HCT116 (cell line): ENCODE data around the gene PHF2. TPM values are rescaled to one million over a fixed set of nuclear protein-coding genes. Genes with fewer than 3 reads are reported as not detected.

Source experiments
- ATAC-seq: fragments of 200-7000 bp; cut with Tn5 transposase; 2 replicates; pipeline ENCODE4 v1.9.1; 2020; ENCODE audit warnings: mild to moderate bottlenecking, moderate library complexity
- BruUV-seq: library from RNA; stranded (reverse); fragments of 400-500 nt; replicated peaks from 2 replicates; lab custom pipeline; 2021; lab: Mats Ljungman, UMichigan
- CTCF ChIA-PET: fragments of 300-600 bp; sonication (Branson Sonifier 250); formaldehyde crosslinking; loops from one replicate; lab custom pipeline; 2021; ENCODE audit warnings: antibody characterized with exemption; lab: Charles Lee
- POLR2A ChIA-PET: fragments of 300-600, 350-600 bp; sonication (Branson Sonifier 250); formaldehyde crosslinking; loops from one replicate; lab custom pipeline; 2021; ENCODE audit warnings: antibody characterized with exemption; lab: Charles Lee
- RAD21 ChIA-PET, 2 experiments: fragments of 300-600 bp; sonication (Branson Sonifier 250); formaldehyde crosslinking; loops; one replicate each; lab custom pipeline; 2023; ENCODE audit warnings: low total read pairs in 2 of 2; ENCODE audit not compliant: uncharacterized antibody in 2 of 2, unreplicated experiment in 2 of 2, low non-redundant PET in 1 of 2; lab: Charles Lee
- DNase-seq: peaks from one replicate; pipeline ENCODE4 v3.0.0-alpha.2; 2010; ENCODE audit warnings: low read depth, low spot score
- H2AFZ ChIP-seq: fragments of 200-600 bp; shearing (Covaris generic), sonication (generic); 2 replicates; pipeline ENCODE4 v1.6.1; 2017; ENCODE audit warnings: low read depth, mixed run types, mixed read lengths, antibody characterized with exemption, low read length; ENCODE audit not compliant: poor library complexity, severe bottlenecking
- H3K27ac ChIP-seq: 2 replicates; pipeline ENCODE4 v1.5.1; 2012; ENCODE audit warnings: low read depth, low read length
- H3K27me3 ChIP-seq: fragments of 200-600 bp; sonication (generic); 2 replicates; pipeline ENCODE4 v1.6.1; 2016; ENCODE audit warnings: mixed run types, low read length, mixed read lengths; ENCODE audit not compliant: insufficient read depth
- H3K36me3 ChIP-seq, 2 experiments: fragments of 200-500 bp in 1 of 2; fragments of 200-600 bp in 1 of 2; sonication (Bioruptor generic) in 1 of 2; sonication (generic) in 1 of 2; 2 replicates each; pipeline versions ENCODE4 v1.5.1 to v1.6.1; 2014 to 2016; ENCODE audit warnings: low read length in 2 of 2, inconsistent platforms in 1 of 2, mixed read lengths in 1 of 2, mixed run types in 1 of 2; ENCODE audit not compliant: insufficient read depth in 2 of 2, control insufficient read depth in 1 of 2
- H3K4me1 ChIP-seq, 2 experiments: fragments of 200-600 bp in 1 of 2; sonication (generic) in 1 of 2; 2 replicates each; pipeline versions ENCODE4 v1.5.1 to v1.6.1; 2012 to 2017; ENCODE audit warnings: low read length in 2 of 2, inconsistent platforms in 1 of 2, mild to moderate bottlenecking in 1 of 2, mixed read lengths in 1 of 2, mixed run types in 1 of 2, moderate library complexity in 1 of 2; ENCODE audit not compliant: insufficient read depth in 2 of 2, control insufficient read depth in 1 of 2
- H3K4me2 ChIP-seq: fragments of 200-600 bp; sonication (generic); 2 replicates; pipeline ENCODE4 v1.6.1; 2017; ENCODE audit warnings: mixed run types, low read length, mixed read lengths
- H3K4me3 ChIP-seq, 2 experiments: fragments of 200-600 bp in 1 of 2; sonication (generic) in 1 of 2; replicated peaks in 1 of 2; 2 replicates each; pipeline ENCODE4 v1.5.1; 2011 to 2016; ENCODE audit warnings: low read length in 2 of 2, control low read depth in 1 of 2, low read depth in 1 of 2, mild to moderate bottlenecking in 1 of 2, mixed read lengths in 1 of 2, mixed run types in 1 of 2
- H3K79me2 ChIP-seq: fragments of 200-600 bp; sonication (generic); 2 replicates; pipeline ENCODE4 v1.6.1; 2017; ENCODE audit warnings: mild to moderate bottlenecking, mixed run types, low read length, moderate library complexity, mixed read lengths; ENCODE audit not compliant: insufficient read depth
- H3K9ac ChIP-seq: fragments of 200-600 bp; sonication (generic); 2 replicates; pipeline ENCODE4 v1.6.1; 2016; ENCODE audit warnings: low read length, mixed read lengths
- H3K9me2 ChIP-seq: fragments of 200-600 bp; sonication (generic), shearing (Covaris generic); 2 replicates; pipeline ENCODE4 v1.6.1; 2017; ENCODE audit warnings: mixed run types, mild to moderate bottlenecking, moderate library complexity; ENCODE audit not compliant: insufficient read depth
- H3K9me3 ChIP-seq, 2 experiments: fragments of 200-500 bp in 1 of 2; fragments of 200-600 bp in 1 of 2; sonication (Bioruptor generic) in 1 of 2; sonication (generic) in 1 of 2; 2 replicates each; pipeline ENCODE4 v1.6.1; 2014 to 2017; ENCODE audit warnings: low read length in 2 of 2, mixed read lengths in 2 of 2, inconsistent platforms in 1 of 2, low read depth in 1 of 2, mild to moderate bottlenecking in 1 of 2, mixed run types in 1 of 2, moderate library complexity in 1 of 2; ENCODE audit not compliant: control insufficient read depth in 1 of 2, insufficient read depth in 1 of 2
- H4K20me1 ChIP-seq: fragments of 200-600 bp; sonication (generic), shearing (Covaris generic); 2 replicates; pipeline ENCODE4 v1.6.1; 2017; ENCODE audit warnings: mixed run types, mild to moderate bottlenecking, moderate library complexity; ENCODE audit not compliant: insufficient read depth
- CBX3 ChIP-seq: IDR thresholded peaks from 2 replicates; pipeline ENCODE4 v1.6.1; 2012; ENCODE audit warnings: low read depth
- EZH2 ChIP-seq: fragments of 200-600 bp; sonication (generic); IDR thresholded peaks from 2 replicates; pipeline ENCODE4 v1.6.1; 2017; ENCODE audit warnings: antibody characterized with exemption, mixed run types
- EZH2phosphoT487 ChIP-seq: fragments of 200-600 bp; IDR thresholded peaks from 2 replicates; pipeline ENCODE4 v1.6.1; 2018; ENCODE audit warnings: antibody characterized with exemption, borderline replicate concordance
- FOSL1 ChIP-seq: IDR thresholded peaks from 2 replicates; pipeline ENCODE4 v1.6.1; 2012; ENCODE audit warnings: low read depth
- JUND ChIP-seq: IDR thresholded peaks from 2 replicates; pipeline ENCODE4 v1.6.1; 2012
- MAX ChIP-seq: IDR thresholded peaks from 2 replicates; pipeline ENCODE4 v1.6.1; 2012
- POLR2A ChIP-seq: IDR thresholded peaks from 2 replicates; pipeline ENCODE4 v1.7.0; 2011; ENCODE audit warnings: borderline replicate concordance; ENCODE audit not compliant: insufficient read depth, insufficient read length; ENCODE audit errors: extremely low read depth
- POLR2AphosphoS5 ChIP-seq: IDR thresholded peaks from 2 replicates; pipeline ENCODE4 v1.6.1; 2011; ENCODE audit warnings: mild to moderate bottlenecking, low read depth, low read length, moderate library complexity
- SIN3A ChIP-seq: IDR thresholded peaks from 2 replicates; pipeline ENCODE4 v1.6.1; 2012; ENCODE audit warnings: low read depth
- SP1 ChIP-seq: IDR thresholded peaks from 2 replicates; pipeline ENCODE4 v1.6.1; 2012; ENCODE audit warnings: low read depth
- SRF ChIP-seq: IDR thresholded peaks from 2 replicates; pipeline ENCODE4 v1.6.1; 2012; ENCODE audit warnings: low read depth
- TCF7L2 ChIP-seq: IDR thresholded peaks from 2 replicates; pipeline ENCODE4 v1.7.0; 2011; ENCODE audit warnings: borderline replicate concordance, inconsistent platforms; ENCODE audit not compliant: insufficient read depth, insufficient read length; ENCODE audit errors: extremely low read depth
- YY1 ChIP-seq: IDR thresholded peaks from 2 replicates; pipeline ENCODE4 v1.6.1; 2011; ENCODE audit warnings: low read length, low read depth, moderate library complexity, mild to moderate bottlenecking; ENCODE audit not compliant: insufficient replicate concordance; ENCODE audit errors: extremely low read depth
- ZBTB33 ChIP-seq: IDR thresholded peaks from 2 replicates; pipeline ENCODE4 v1.6.1; 2011; ENCODE audit warnings: mild to moderate bottlenecking, low read length, moderate library complexity; ENCODE audit not compliant: insufficient replicate concordance; ENCODE audit errors: extremely low read depth
- ZFX ChIP-seq: fragments of 450-650 bp; IDR thresholded peaks from 2 replicates; pipeline ENCODE4 v1.6.1; 2017
- ZNF274 ChIP-seq: fragments of 200-500 bp; sonication (Bioruptor generic); IDR thresholded peaks from 2 replicates; pipeline ENCODE4 v1.6.1; 2014; ENCODE audit warnings: mild to moderate bottlenecking, low read depth, low read length, inconsistent platforms
- intact Hi-C: fragments of 100-400 bp; cut with micrococcal nuclease; formaldehyde crosslinking; loops from 2 replicates; pipeline ENCODE4 v1.10.0; 2022
- total RNA-seq: library from RNA; stranded (reverse); gene quantifications from one replicate; pipeline ENCODE4 v1.2.1, GENCODE V29; 2021; ENCODE audit not compliant: unreplicated experiment
- TF ChIP-seq, protein P1 (sequence below), 3 experiments: fragments of 200-600 bp in 1 of 3; sonication (generic) in 1 of 3; IDR thresholded peaks in 2 of 3; conservative IDR thresholded peaks in 1 of 3; 2 replicates each; pipeline ENCODE4 v1.5.1; 2012 to 2017; ENCODE audit warnings: low read depth in 2 of 3, low read length in 2 of 3, antibody characterized with exemption in 1 of 3, borderline replicate concordance in 1 of 3, control low read depth in 1 of 3, mild to moderate bottlenecking in 1 of 3, mixed read lengths in 1 of 3, mixed run types in 1 of 3, moderate library complexity in 1 of 3; ENCODE audit not compliant: insufficient read depth in 1 of 3
- TF ChIP-seq, protein P2 (sequence below): IDR thresholded peaks from 2 replicates; pipeline ENCODE4 v1.6.1; 2012
- TF ChIP-seq, protein P3 (sequence below): IDR thresholded peaks from 2 replicates; pipeline ENCODE4 v1.6.1; 2012; ENCODE audit warnings: low read depth

PHF2 gene
- total RNA-seq, 1 experiment from 2014 or later: 20.6 TPM

DNA sequence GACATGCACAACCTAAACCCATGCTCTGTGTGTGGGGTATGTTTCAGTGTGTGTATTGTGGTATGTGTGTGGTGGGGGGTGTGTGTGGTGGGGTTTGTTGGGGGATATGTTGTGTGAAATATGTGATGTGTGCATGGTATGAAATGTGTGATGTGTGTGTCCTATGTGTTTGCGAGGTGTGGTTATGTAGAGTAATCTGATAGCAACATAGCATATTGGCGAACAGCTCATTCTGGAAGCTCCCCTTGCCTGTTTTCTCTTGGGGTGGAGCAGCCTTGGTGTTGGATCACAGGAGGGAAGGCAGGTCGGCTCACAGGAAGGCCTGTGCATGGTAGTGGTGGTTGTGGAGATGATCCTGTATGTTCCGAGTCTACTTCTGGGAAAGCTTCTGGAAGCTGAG lies 35.4 kb upstream of the PHF2 start:
- TF ChIP-seq POLR2AphosphoS5: no peak
- no peak for TF ChIP-seq CBX3
- TF ChIP-seq, protein P1, sequence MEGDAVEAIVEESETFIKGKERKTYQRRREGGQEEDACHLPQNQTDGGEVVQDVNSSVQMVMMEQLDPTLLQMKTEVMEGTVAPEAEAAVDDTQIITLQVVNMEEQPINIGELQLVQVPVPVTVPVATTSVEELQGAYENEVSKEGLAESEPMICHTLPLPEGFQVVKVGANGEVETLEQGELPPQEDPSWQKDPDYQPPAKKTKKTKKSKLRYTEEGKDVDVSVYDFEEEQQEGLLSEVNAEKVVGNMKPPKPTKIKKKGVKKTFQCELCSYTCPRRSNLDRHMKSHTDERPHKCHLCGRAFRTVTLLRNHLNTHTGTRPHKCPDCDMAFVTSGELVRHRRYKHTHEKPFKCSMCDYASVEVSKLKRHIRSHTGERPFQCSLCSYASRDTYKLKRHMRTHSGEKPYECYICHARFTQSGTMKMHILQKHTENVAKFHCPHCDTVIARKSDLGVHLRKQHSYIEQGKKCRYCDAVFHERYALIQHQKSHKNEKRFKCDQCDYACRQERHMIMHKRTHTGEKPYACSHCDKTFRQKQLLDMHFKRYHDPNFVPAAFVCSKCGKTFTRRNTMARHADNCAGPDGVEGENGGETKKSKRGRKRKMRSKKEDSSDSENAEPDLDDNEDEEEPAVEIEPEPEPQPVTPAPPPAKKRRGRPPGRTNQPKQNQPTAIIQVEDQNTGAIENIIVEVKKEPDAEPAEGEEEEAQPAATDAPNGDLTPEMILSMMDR (IDR thresholded peaks at IDR 0.05 in 2 of 3, conservative IDR thresholded peaks at IDR 0.05 in 1 of 3; ENCODE audit: borderline replicate concordance in 1 of 3, insufficient read depth in 1 of 3, low read depth in 2 of 3, low read length in 2 of 3): no peak
- no peak for TF ChIP-seq SRF
- no peak for TF ChIP-seq SP1
- no peak for TF ChIP-seq TCF7L2
- TF ChIP-seq EZH2: no peak
- TF ChIP-seq FOSL1: no peak
- TF ChIP-seq YY1: no peak
- TF ChIP-seq EZH2phosphoT487: no peak
- no peak for TF ChIP-seq ZBTB33
- no peak for TF ChIP-seq SIN3A
- no peak for TF ChIP-seq POLR2A
- TF ChIP-seq, protein P2, sequence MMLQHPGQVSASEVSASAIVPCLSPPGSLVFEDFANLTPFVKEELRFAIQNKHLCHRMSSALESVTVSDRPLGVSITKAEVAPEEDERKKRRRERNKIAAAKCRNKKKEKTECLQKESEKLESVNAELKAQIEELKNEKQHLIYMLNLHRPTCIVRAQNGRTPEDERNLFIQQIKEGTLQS: no peak
- TF ChIP-seq MAX: no peak
- TF ChIP-seq ZNF274: no peak
- TF ChIP-seq, protein P3, sequence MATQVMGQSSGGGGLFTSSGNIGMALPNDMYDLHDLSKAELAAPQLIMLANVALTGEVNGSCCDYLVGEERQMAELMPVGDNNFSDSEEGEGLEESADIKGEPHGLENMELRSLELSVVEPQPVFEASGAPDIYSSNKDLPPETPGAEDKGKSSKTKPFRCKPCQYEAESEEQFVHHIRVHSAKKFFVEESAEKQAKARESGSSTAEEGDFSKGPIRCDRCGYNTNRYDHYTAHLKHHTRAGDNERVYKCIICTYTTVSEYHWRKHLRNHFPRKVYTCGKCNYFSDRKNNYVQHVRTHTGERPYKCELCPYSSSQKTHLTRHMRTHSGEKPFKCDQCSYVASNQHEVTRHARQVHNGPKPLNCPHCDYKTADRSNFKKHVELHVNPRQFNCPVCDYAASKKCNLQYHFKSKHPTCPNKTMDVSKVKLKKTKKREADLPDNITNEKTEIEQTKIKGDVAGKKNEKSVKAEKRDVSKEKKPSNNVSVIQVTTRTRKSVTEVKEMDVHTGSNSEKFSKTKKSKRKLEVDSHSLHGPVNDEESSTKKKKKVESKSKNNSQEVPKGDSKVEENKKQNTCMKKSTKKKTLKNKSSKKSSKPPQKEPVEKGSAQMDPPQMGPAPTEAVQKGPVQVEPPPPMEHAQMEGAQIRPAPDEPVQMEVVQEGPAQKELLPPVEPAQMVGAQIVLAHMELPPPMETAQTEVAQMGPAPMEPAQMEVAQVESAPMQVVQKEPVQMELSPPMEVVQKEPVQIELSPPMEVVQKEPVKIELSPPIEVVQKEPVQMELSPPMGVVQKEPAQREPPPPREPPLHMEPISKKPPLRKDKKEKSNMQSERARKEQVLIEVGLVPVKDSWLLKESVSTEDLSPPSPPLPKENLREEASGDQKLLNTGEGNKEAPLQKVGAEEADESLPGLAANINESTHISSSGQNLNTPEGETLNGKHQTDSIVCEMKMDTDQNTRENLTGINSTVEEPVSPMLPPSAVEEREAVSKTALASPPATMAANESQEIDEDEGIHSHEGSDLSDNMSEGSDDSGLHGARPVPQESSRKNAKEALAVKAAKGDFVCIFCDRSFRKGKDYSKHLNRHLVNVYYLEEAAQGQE: no peak
- no peak for TF ChIP-seq ZFX
- TF ChIP-seq JUND: no peak
- TF ChIP-seq, all 23 proteins: peak for 0
- no peak overlapping the region for H2AFZ ChIP-seq
- CTCF ChIA-PET: no interaction called here
- POLR2A ChIA-PET: no interaction called here
- no TSS peak for BruUV-seq
- H3K9me3 ChIP-seq: no peaks in the 10 kb centered on the region
- RAD21 ChIA-PET: no interaction called here
- no peak for ATAC-seq
- H3K79me2 ChIP-seq: peaks cover 21% of the 10 kb centered on the region; the same call in 1 of the 2 replicates
- H3K4me2 ChIP-seq: no peak overlapping the region
- intact Hi-C loops: no loop called here
- no peaks in the 10 kb centered on the region for H4K20me1 ChIP-seq
- H3K9me2 ChIP-seq: no peaks in the 10 kb centered on the region
- no peak for DNase-seq
- H3K4me3 ChIP-seq: no peak overlapping the region
- H3K36me3 ChIP-seq: peaks cover 12 to 22% of the 10 kb centered on the region in 2 experiments; a peak in 2 of 4 replicates
- H3K9ac ChIP-seq: no peak overlapping the region
- no peaks in the 10 kb centered on the region for H3K4me1 ChIP-seq
- no peaks in the 10 kb centered on the region for H3K27me3 ChIP-seq
- no peak overlapping the region for H3K27ac ChIP-seq
